OCI-LY1 (cell line): ENCODE results near the gene METTL22.

Experiments used
- EZH2 ChIP-seq: fragments of 200-600 bp; sonication (generic), shearing (Covaris generic); IDR thresholded peaks from 2 replicates; pipeline ENCODE4 v1.8.0; 2017; ENCODE audit warnings: borderline replicate concordance, mixed run types, mild to moderate bottlenecking, antibody characterized with exemption, low read length, moderate library complexity, mixed read lengths
- TF ChIP-seq, protein P1 (sequence below): fragments of 200-600 bp; sonication (generic), shearing (Covaris generic); IDR thresholded peaks from 2 replicates; pipeline ENCODE4 v1.5.1; 2017; ENCODE audit warnings: mild to moderate bottlenecking, antibody characterized with exemption, low read length, moderate library complexity, mixed read lengths

DNA sequence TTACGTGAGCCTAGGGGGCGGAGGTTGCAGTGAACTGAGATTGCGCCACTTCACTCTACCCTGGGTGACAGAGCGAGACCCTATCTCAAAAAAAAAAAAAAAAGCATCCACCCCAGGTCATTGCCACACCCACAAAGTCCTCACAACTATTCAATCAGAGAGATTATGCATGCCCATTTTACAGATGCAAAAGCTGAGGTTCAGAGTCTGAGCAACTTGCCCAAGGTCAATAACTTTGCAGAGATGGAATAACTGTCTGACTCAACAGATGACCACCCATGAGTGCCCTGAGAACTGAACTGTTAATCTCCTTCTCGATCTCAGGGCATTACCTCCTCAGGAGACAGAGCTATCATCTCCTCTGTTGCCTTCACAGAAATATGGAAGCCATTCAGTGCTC, 25.7 kb upstream of the METTL22 start:
- TF ChIP-seq, protein P1, sequence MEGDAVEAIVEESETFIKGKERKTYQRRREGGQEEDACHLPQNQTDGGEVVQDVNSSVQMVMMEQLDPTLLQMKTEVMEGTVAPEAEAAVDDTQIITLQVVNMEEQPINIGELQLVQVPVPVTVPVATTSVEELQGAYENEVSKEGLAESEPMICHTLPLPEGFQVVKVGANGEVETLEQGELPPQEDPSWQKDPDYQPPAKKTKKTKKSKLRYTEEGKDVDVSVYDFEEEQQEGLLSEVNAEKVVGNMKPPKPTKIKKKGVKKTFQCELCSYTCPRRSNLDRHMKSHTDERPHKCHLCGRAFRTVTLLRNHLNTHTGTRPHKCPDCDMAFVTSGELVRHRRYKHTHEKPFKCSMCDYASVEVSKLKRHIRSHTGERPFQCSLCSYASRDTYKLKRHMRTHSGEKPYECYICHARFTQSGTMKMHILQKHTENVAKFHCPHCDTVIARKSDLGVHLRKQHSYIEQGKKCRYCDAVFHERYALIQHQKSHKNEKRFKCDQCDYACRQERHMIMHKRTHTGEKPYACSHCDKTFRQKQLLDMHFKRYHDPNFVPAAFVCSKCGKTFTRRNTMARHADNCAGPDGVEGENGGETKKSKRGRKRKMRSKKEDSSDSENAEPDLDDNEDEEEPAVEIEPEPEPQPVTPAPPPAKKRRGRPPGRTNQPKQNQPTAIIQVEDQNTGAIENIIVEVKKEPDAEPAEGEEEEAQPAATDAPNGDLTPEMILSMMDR: no peak
- no peak for TF ChIP-seq EZH2
